ENCODE data around the gene CEP85.
"Not testable (repeated sequence)": the region's sequence is repeated elsewhere in the genome, so short reads cannot be mapped to it uniquely, and the experiment has no call there.

The CEP85 gene

GRCh38 chr1:26225033-26225831 is 8.8 kb upstream of the CEP85 start:
- DNase-seq: no peak

GRCh38 chr1:26230682-26231081 is 3.3 kb upstream of the CEP85 start:
- DNase-seq: not testable (repeated sequence)

GRCh38 chr1:26234644-26235370 is 807 bp downstream of the CEP85 start:
- DNase-seq: no peak

GRCh38 chr1:26237230-26237966 is 3.4 kb downstream of the CEP85 start:
- DNase-seq: no peak

GRCh38 chr1:26239936-26240335 is 5.9 kb downstream of the CEP85 start:
- no peak for DNase-seq

GRCh38 chr1:26252718-26253117 is 18.7 kb downstream of the CEP85 start:
- no peak for DNase-seq

GRCh38 chr1:26254404-26254803 is 20.4 kb downstream of the CEP85 start:
- DNase-seq: no peak

GRCh38 chr1:26257222-26257621 is 23.2 kb downstream of the CEP85 start:
- DNase-seq: no peak

GRCh38 chr1:26259005-26259404 is 25.0 kb downstream of the CEP85 start:
- no peak for DNase-seq

- no peak for DNase-seq
These were observed 25.6 kb downstream of the CEP85 start for GRCh38 chr1:26259578-26259977.

GRCh38 chr1:26263212-26263611 is 29.2 kb downstream of the CEP85 start:
- no peak for DNase-seq

- no peak for DNase-seq
These were observed 31.4 kb downstream of the CEP85 start for GRCh38 chr1:26265405-26265804.

- DNase-seq: no peak
These were observed 34.5 kb downstream of the CEP85 start for GRCh38 chr1:26268290-26269197.

GRCh38 chr1:26269198-26269550 is 35.2 kb downstream of the CEP85 start:
- DNase-seq: no peak

- no peak for DNase-seq
These were observed 40.9 kb downstream of the CEP85 start for GRCh38 chr1:26274801-26275425.

GRCh38 chr1:26275580-26276431 is 41.8 kb downstream of the CEP85 start:
- peak; percentile 69 for DNase-seq

- DNase-seq: no peak
These were observed 42.4 kb downstream of the CEP85 start for GRCh38 chr1:26276432-26276838.

- no peak for DNase-seq
These were observed 43.3 kb downstream of the CEP85 start for GRCh38 chr1:26277261-26277661.

GRCh38 chr1:26277719-26278118 is 43.7 kb downstream of the CEP85 start:
- no peak for DNase-seq

- DNase-seq: peak; percentile 27
These were observed 44.3 kb downstream of the CEP85 start for GRCh38 chr1:26278303-26278702.
